CD4-positive, alpha-beta T cell treated with Interleukin-4 for 1 hour (primary cell): ENCODE results near the gene STPG1.

Experiments
- DNase-seq, 2 donors: peaks; one replicate each; pipeline ENCODE4 v3.0.0-alpha.2; 2020 to 2022

Gene STPG1

DNA sequence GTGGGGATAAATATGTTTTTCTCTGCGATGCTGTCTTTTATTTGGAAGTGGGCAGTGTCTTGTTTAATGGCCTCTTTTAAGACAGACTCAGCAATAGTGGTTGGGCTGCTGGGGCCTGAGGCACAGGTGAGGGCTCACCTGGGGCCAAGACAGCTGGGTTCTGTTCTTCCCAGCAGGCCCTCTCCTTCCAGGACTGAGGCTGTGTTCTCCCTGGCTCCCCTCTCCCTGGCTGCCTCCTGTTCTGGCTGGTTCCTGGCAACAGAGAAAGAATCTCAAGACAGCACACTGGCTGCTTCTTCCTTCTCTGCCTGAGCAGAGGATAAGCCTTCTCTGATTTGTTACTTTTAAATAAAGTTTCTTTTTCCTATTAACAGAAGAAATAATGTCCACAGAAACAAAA lies 101.8 kb downstream of the STPG1 start:
- no peak for DNase-seq

DNA sequence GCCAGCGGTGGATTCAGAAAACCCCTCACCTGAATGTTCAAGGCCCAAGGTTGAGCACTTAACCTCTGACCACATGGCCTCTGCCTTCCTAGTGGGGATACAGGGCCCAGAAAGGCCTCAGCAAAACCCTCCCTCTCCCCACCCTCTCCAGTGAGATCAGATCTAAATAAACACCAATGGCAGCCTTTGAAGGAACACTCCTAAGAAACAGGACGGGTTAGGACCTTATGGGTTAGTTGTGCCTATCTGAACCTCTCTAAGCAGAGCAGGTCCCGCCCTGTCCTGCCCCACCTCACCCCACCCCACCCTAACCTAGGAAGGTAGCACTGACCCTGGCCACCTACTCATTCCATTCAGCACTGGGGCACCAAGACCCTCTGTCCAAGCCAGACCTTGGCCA lies 102.3 kb downstream of the STPG1 start:
- no peak for DNase-seq

DNA sequence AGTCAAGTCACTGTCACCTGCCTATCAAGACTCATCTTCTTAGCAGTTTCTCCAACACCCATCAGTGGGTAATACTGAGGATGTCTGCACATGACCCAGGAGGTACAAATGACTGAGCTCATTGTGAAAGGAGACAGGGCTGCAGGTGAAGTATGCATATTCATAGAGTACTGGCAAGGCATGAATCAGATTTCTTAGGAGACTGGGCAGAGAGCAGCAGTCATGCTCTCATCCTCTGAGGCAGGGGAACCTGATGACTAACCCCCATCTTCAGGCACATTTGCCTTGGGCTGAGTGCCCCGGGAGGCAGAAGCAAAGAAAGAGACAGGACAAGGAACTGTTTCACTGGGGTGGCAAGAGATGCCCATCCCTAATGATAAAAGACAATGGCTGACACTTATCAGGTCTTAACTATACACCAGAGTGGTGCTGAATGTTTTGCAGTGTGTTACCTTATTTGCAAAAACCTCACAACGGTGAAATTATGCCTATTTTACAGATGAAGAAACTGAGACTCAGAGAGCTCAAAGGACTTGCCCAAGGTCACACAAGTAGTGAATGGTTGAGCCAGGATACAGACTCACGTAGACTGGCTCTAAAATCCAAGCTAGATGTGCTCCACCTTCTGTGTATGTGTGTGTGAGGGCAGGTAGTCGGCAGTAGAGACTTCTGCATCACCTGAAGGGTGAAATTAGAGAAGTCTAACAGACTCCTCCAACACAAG lies 103.7 kb downstream of the STPG1 start:
- no peak for DNase-seq

DNA sequence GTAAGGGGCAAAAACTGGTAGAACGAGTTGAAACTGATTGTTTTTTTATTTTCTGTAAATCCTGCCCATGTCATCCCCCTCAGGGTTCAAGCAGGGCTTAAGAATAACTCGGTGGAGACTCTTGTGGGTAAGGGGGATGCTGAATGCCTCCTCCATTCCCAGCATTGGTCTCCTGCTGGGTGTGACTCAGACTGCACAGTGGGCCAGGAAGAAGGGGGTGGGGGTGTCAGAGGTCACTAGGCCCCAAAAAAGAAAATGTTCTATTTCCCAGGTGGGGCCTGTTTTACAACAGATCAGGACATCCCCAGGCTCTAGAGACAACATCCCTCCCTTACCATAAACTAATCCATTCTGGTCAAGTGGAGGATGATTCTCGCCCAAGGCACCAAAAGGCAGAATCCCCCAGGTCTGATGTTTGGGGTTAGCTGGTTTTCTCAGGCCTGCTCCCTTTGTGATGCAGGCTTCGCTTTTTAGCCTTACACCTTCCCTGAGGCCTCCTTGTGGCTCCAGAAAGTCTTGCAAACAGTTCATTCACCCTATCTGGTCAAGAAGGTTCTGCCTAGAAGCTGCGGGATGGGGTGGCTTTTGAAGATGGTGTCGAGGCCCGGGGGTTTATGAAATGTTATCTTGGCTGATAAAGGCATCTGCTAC lies 105.1 kb downstream of the STPG1 start:
- DNase-seq, result no peak
